B cell (primary cell): ENCODE measurements around the gene EBP. TPM values are rescaled to one million over a fixed set of nuclear protein-coding genes. Genes with fewer than 3 reads are reported as not detected.

Source experiments
- ATAC-seq: fragments of 200-7000 bp; cut with Tn5 transposase; one replicate; pipeline ENCODE4 v1.10.0; 2021; ENCODE audit warnings: low read depth, mild to moderate bottlenecking, moderate number of reproducible peaks, moderate library complexity
- CTCF ChIA-PET: fragments of 350-600 bp; sonication (Branson Sonifier 250); formaldehyde crosslinking; loops from one replicate; lab custom pipeline; 2021; ENCODE audit warnings: antibody characterized with exemption, inconsistent platforms; lab: Charles Lee
- POLR2A ChIA-PET: fragments of 350-600 bp; sonication (Branson Sonifier 250); formaldehyde crosslinking; loops from one replicate; lab custom pipeline; 2021; ENCODE audit warnings: antibody characterized with exemption; lab: Charles Lee
- DNase-seq: peaks from one replicate; pipeline ENCODE4 v3.0.0; 2013
- H2AFZ ChIP-seq: 2 replicates; pipeline ENCODE4 v1.6.1; 2012; ENCODE audit warnings: mild to moderate bottlenecking, low read depth, low read length; ENCODE audit not compliant: insufficient read depth, poor library complexity, severe bottlenecking
- H3K27ac ChIP-seq, 2 donors: 1 replicate in 1 of 2; 2 replicates in 1 of 2; pipeline ENCODE4 v1.5.1; 2012 to 2013; ENCODE audit warnings: low read length in 2 of 2, mild to moderate bottlenecking in 2 of 2, moderate library complexity in 1 of 2
- H3K27me3 ChIP-seq, 4 experiments: fragments of 200-600 bp in 1 of 4; sonication (generic) in 1 of 4; replicated peaks in 1 of 4; 1 replicate in 2 of 4; 2 replicates in 2 of 4; pipeline versions ENCODE4 v1.6.1 to v1.7.0; 2013 to 2016; ENCODE audit warnings: low read length in 3 of 4, mild to moderate bottlenecking in 2 of 4, mixed read lengths in 1 of 4, moderate library complexity in 1 of 4; ENCODE audit not compliant: insufficient read depth in 4 of 4, control insufficient read depth in 3 of 4; ENCODE audit errors: control extremely low read depth in 1 of 4
- H3K36me3 ChIP-seq, 2 experiments: replicated peaks in 1 of 2; 1 replicate in 1 of 2; 2 replicates in 1 of 2; pipeline versions ENCODE4 v1.6.1 to v1.7.1; 2013; ENCODE audit warnings: low read length in 1 of 2; ENCODE audit not compliant: insufficient read depth in 2 of 2, control insufficient read depth in 1 of 2; ENCODE audit errors: control extremely low read depth in 1 of 2, extremely low read depth in 1 of 2
- H3K4me1 ChIP-seq, 2 donors: fragments of 200-600 bp in 1 of 2; sonication (generic) in 1 of 2; 1 replicate in 1 of 2; 2 replicates in 1 of 2; pipeline versions ENCODE4 v1.5.1 to v1.6.1; 2013 to 2017; ENCODE audit warnings: low read length in 2 of 2; ENCODE audit not compliant: control insufficient read depth in 2 of 2, insufficient read depth in 2 of 2
- H3K4me2 ChIP-seq: replicated peaks from 2 replicates; pipeline ENCODE3; 2012; ENCODE audit warnings: mild to moderate bottlenecking, low read depth, low read length; ENCODE audit not compliant: poor library complexity, severe bottlenecking
- H3K4me3 ChIP-seq, 5 experiments: fragments of 200-600 bp in 1 of 5; sonication (generic) in 1 of 5; 1 replicate in 3 of 5; 2 replicates in 2 of 5; pipeline versions ENCODE4 v1.5.1 to v1.7.0; 2011 to 2016; ENCODE audit warnings: low read length in 4 of 5, mild to moderate bottlenecking in 4 of 5, low read depth in 2 of 5, control low read depth in 1 of 5, moderate library complexity in 1 of 5; ENCODE audit not compliant: insufficient read depth in 1 of 5; ENCODE audit errors: control extremely low read depth in 1 of 5, extremely low read depth in 1 of 5
- H3K79me2 ChIP-seq: fragments of 200-600 bp; sonication (generic); one replicate; pipeline ENCODE4 v1.6.0; 2016; ENCODE audit warnings: low read length; ENCODE audit not compliant: control insufficient read depth, insufficient read depth
- H3K9ac ChIP-seq: fragments of 200-600 bp; sonication (generic); 2 replicates; pipeline ENCODE4 v1.6.1; 2017; ENCODE audit warnings: mild to moderate bottlenecking, low read length, moderate library complexity
- H3K9me3 ChIP-seq, 3 donors: one replicate each; pipeline versions ENCODE4 v1.6.1 to v1.7.1; 2013; ENCODE audit warnings: low read length in 2 of 3; ENCODE audit not compliant: control insufficient read depth in 2 of 3, insufficient read depth in 1 of 3; ENCODE audit errors: control extremely low read depth in 1 of 3
- H4K20me1 ChIP-seq: 2 replicates; pipeline ENCODE4 v1.6.0; 2012; ENCODE audit warnings: mild to moderate bottlenecking, low read length; ENCODE audit not compliant: insufficient read depth, control insufficient read depth, poor library complexity, severe bottlenecking
- H3K27ac Mint-ChIP-seq: one replicate; pipeline ENCODE4 v1.8.0; 2021; ENCODE audit warnings: mixed read lengths
- H3K27me3 Mint-ChIP-seq: one replicate; pipeline ENCODE4 v1.8.0; 2021; ENCODE audit warnings: mixed read lengths
- H3K4me1 Mint-ChIP-seq: one replicate; pipeline ENCODE4 v1.8.0; 2021; ENCODE audit warnings: mixed read lengths
- H3K4me3 Mint-ChIP-seq: one replicate; pipeline ENCODE4 v1.8.0; 2021; ENCODE audit warnings: mixed read lengths
- H3K9me3 Mint-ChIP-seq: one replicate; pipeline ENCODE4 v1.8.0; 2022; ENCODE audit warnings: mixed read lengths; ENCODE audit not compliant: insufficient read depth
- CTCF ChIP-seq: fragments of 200-600 bp; IDR thresholded peaks from one replicate; pipeline ENCODE4 v1.8.0; 2022; ENCODE audit warnings: antibody characterized with exemption, mild to moderate bottlenecking
- EZH2 ChIP-seq: IDR thresholded peaks from 2 replicates; pipeline ENCODE4 v1.6.1; 2012; ENCODE audit warnings: borderline replicate concordance, low read depth, mild to moderate bottlenecking, moderate library complexity, low read length; ENCODE audit not compliant: insufficient read depth, poor library complexity, severe bottlenecking
- WGBS: methylation state at CpG from one replicate; pipeline ENCODE4 v1.1.5; 2013; ENCODE audit warnings: missing lambda C conversion rate; ENCODE audit not compliant: insufficient coverage; 5-methylcytosine and 5-hydroxymethylcytosine counted together
- intact Hi-C: fragments of 100-400 bp; cut with micrococcal nuclease; formaldehyde crosslinking; loops from one replicate; pipeline ENCODE4 v1.10.0; 2022
- polyA minus RNA-seq: library from RNA; depleted of rRNA, polyadenylated mRNA; stranded (reverse); fragments of >200 nt; gene quantifications from 2 replicates; pipeline ENCODE4 v1.2.3, GENCODE V29; 2012
- polyA plus RNA-seq: library from polyadenylated mRNA; depleted of rRNA; stranded (reverse); fragments of >200 nt; gene quantifications from 2 replicates; pipeline ENCODE4 v1.2.3, GENCODE V29; 2012
- total RNA-seq, 2 donors: library from RNA; stranded (reverse); fragments of 120-200 nt in 1 of 2; gene quantifications; 1 replicate in 1 of 2; 2 replicates in 1 of 2; pipeline versions ENCODE4 v1.2.3 to v1.2.4, GENCODE V29; 2013 to 2022

The EBP gene
- 27.9 and 33.4 TPM in 2 replicates for total RNA-seq
- total RNA-seq (2013), result 30.7 TPM
- polyA plus RNA-seq, result 60.8 and 68.9 TPM in 2 replicates
- polyA minus RNA-seq, result 36.4 and 45.3 TPM in 2 replicates

GRCh38 chrX:48521353-48522243, at the start of gene EBP:
Gene EBP, plus strand, starts transcription at chrX:48521808. Its CDS starts 1,964 bp downstream, at chrX:48523772.
- ChIA-PET CTCF (interaction anchor here (1.0 kb wide), 1 partner anchor 53 kb away, joined by 3 read pairs; the partner anchor contains the start of gene RBM3), POLR2A (interaction anchor here (0.6 to 1.5 kb wide), 7 partner anchors 13 to 908 kb away, joined by 3 to 10 read pairs (median 4); partner anchors contain the start of gene RBM3)
- Histone ChIP-seq H3K4me1 (peaks cover 12 to 19% of the 10 kb centered on the region in 2 donors), H3K9me3 (no peaks in the 10 kb centered on the region), H3K4me3 (peak within 1 kb of the TSS; percentile 47 to 72 (median 62)), H3K4me2 (peak within 1 kb of the TSS; percentile 77), H3K36me3 (peaks cover 0 to 1% of the 10 kb centered on the region in 2 experiments), H3K27me3 (no peaks in the 10 kb centered on the region), H3K79me2 (peaks cover 15% of the 10 kb centered on the region), H2AFZ (peak within 1 kb of the TSS; percentile 67), H3K27ac (peak within 1 kb of the TSS; percentile 74), H4K20me1 (no peaks in the 10 kb centered on the region), H3K9ac (peak within 1 kb of the TSS; percentile 76)
- 2% methylated on average over 24 of the region's 66 CpGs for WGBS
- Mint-ChIP-seq H3K4me3 (peak within 1 kb of the TSS; percentile 87), H3K27ac (peak within 1 kb of the TSS; percentile 89), H3K4me1 (peaks cover 12% of the 10 kb centered on the region), H3K9me3 (no peaks in the 10 kb centered on the region), H3K27me3 (no peaks in the 10 kb centered on the region)
- ATAC-seq, result peak; percentile 97
- peak; percentile 94 for DNase-seq
- intact Hi-C loops, result loop anchor here (1.0 to 5.0 kb wide), 3 partner anchors 18 to 53 kb away; partner anchors contain the start of genes FTSJ1, RBM3 and TBC1D25
- TF ChIP-seq EZH2, result no peak
- TF ChIP-seq CTCF, result no peak
